Activated T-cell treated with anti-CD3 and anti-CD28 coated beads for 48 hours (primary cell): ENCODE measurements around the gene CEP57.
"Not testable (repeated sequence)": the region's sequence is repeated elsewhere in the genome, so short reads cannot be mapped to it uniquely, and the experiment has no call there.

Experiments
- DNase-seq: peaks from one replicate; pipeline ENCODE4 v3.0.0-alpha.2; 2020; ENCODE audit warnings: low read depth

The CEP57 gene

DNA sequence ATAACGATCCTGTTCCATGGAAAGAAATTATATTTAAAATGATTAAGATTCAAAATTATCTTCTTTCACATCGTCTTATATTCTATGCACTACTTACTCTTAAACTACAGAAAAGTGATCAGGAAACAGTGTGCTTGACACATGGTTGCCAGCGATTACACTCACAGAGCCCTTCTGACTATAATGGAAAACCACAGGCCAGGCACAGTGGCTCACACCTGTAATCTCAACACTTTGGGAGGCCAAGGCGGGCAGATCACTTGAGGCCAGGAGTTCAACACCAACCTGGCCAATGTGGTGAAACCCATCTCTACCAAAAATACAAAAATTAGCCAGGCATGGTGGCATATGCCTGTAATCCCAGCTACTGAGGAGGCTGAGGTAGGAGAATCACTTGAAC lies 69.7 kb downstream of the CEP57 start:
- DNase-seq: not testable (repeated sequence)

DNA sequence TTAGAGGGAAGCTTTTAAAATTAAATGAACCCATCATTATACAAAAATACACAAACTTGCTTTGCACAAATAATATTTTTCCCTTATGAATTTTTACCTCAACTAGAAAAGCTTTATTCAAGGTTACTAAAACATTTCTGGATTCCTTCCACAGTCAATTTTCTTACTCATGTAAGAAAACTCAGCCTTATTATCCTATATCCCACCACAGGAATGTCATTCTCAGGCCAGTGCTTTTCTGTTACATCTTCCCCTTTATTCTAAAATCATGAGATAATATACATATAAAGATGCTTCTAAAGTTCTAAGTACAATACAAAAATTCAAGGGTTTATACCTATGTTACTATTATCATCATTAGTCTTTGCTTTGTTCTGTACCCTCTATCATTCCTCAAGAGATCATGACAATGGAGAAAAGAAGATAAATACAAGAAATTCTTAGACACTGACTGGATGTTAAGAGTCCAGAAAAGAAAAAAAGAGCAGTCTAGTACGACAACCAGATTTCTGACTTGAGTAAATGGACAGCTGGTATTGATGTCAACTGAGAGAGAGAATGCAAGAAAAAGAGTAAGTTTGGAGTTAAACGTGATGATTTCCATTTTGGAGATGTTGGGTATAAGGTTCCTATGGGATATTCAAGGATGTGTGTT lies 73.3 kb downstream of the CEP57 start:
- no peak for DNase-seq

DNA sequence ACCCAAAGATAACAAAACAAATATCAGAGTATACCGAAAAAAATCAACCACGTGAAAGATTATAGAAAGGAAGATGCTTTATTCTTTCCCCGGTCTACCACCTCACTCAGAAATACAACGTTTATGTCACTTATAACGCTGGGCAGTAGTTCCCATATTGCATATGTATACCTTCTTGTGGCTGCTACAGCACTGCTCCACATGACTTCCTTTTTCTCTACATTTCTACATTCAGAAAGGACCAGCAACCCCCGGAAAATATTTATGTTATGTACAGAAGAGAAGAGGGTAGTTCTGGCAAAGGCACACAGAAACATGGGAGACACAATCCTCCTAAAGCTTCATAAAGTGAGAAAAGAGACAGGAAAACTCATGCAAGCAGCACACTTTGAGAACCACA lies 76.8 kb downstream of the CEP57 start:
- DNase-seq: no peak

DNA sequence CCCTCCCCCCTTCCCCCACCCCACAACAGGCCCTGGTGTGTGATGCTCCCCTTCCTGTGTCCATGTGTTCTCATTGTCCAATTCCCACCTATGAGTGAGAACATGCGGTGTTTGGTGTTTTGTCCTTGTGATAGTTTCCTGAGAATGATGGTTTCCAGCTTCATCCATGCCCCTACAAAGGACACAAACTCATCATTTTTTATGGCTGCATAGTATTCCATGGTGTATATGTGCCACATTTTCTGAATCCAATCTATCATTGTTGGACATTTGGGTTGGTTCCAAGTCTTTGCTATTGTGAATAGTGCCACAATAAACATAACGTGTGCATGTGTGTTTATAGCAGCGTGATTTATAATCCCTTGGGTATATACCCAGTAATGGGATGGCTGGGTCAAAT lies 80.6 kb downstream of the CEP57 start:
- DNase-seq: not testable (repeated sequence)

DNA sequence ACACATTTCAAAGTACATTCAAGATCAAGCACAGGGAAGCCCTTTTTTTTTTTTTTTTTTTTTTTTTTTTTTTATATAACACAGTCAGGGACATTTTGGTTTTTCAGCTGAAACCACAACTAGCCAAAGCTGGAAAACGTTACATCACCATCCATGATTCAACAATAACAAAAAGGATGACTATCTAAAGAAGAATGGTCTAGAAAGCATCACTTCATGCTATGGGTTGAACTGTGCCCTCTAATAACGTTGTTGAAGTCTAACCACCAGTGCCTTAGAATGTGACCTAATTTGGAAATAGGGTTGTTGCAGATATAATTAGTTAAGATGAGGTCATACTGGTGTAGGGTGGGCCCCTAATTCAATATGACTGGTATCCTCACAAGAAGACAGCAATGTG lies 87.0 kb downstream of the CEP57 start:
- no peak for DNase-seq
